ENCODE data around the gene ACTN1.

- TF ChIP-seq, protein P1, sequence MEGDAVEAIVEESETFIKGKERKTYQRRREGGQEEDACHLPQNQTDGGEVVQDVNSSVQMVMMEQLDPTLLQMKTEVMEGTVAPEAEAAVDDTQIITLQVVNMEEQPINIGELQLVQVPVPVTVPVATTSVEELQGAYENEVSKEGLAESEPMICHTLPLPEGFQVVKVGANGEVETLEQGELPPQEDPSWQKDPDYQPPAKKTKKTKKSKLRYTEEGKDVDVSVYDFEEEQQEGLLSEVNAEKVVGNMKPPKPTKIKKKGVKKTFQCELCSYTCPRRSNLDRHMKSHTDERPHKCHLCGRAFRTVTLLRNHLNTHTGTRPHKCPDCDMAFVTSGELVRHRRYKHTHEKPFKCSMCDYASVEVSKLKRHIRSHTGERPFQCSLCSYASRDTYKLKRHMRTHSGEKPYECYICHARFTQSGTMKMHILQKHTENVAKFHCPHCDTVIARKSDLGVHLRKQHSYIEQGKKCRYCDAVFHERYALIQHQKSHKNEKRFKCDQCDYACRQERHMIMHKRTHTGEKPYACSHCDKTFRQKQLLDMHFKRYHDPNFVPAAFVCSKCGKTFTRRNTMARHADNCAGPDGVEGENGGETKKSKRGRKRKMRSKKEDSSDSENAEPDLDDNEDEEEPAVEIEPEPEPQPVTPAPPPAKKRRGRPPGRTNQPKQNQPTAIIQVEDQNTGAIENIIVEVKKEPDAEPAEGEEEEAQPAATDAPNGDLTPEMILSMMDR (IDR thresholded peaks at IDR 0.05; ENCODE audit: poor library complexity), result no peak
- no peak for TF ChIP-seq EZH2 (IDR thresholded peaks at IDR 0.05; ENCODE audit: borderline replicate concordance)
Measured at GRCh38 chr14:68929623-68930307, 49.3 kb downstream of the ACTN1 start.

Measured in hepatocyte (in vitro differentiated cells).